PC-3 (cell line): ENCODE results near the gene IRF2. TPM values are rescaled to one million over a fixed set of nuclear protein-coding genes. Genes with fewer than 3 reads are reported as not detected.
A peak's percentile ranks its signal among the peaks of the same experiment; 100 is the strongest.

Source experiments
- ATAC-seq: fragments of 200-7000 bp; cut with Tn5 transposase; 2 replicates; pipeline ENCODE4 v1.9.1; 2020; ENCODE audit warnings: mild to moderate bottlenecking, moderate library complexity
- BruUV-seq: library from RNA; stranded (reverse); fragments of 400-500 nt; replicated peaks from 2 replicates; lab custom pipeline; 2021; lab: Mats Ljungman, UMichigan
- CTCF ChIA-PET: fragments of 300-600 bp; sonication (Branson Sonifier 250); formaldehyde crosslinking; loops from one replicate; lab custom pipeline; 2022; ENCODE audit warnings: antibody characterized with exemption; lab: Charles Lee
- POLR2A ChIA-PET: fragments of 300-600 bp; sonication (Branson Sonifier 250); formaldehyde crosslinking; loops from one replicate; lab custom pipeline; 2022; ENCODE audit warnings: antibody characterized with exemption; ENCODE audit not compliant: unreplicated experiment; lab: Charles Lee
- DNase-seq: peaks from one replicate; pipeline ENCODE4 v3.0.0-alpha.2; 2015
- H2AFZ ChIP-seq: fragments of 300-600 bp; sonication (generic); 2 replicates; pipeline ENCODE4 v1.6.0; 2016; ENCODE audit warnings: antibody characterized with exemption, low read length
- H3F3A ChIP-seq: fragments of 300-600 bp; sonication (generic); one replicate; pipeline ENCODE4 v1.6.0; 2017; ENCODE audit warnings: antibody characterized with exemption, low read length, control low read depth, mild to moderate bottlenecking; ENCODE audit not compliant: unreplicated experiment
- H3K27ac ChIP-seq: fragments of 300-600 bp; sonication (generic); 2 replicates; pipeline ENCODE4 v1.5.1; 2016; ENCODE audit warnings: mild to moderate bottlenecking, low read length
- H3K27me3 ChIP-seq: fragments of 300-600 bp; sonication (generic); 2 replicates; pipeline ENCODE4 v1.6.1; 2016; ENCODE audit warnings: low read length, mixed read lengths
- H3K36me3 ChIP-seq: fragments of 300-600 bp; sonication (generic); 2 replicates; pipeline ENCODE4 v1.6.1; 2016; ENCODE audit warnings: low read depth, mixed run types, low read length, mixed read lengths
- H3K4me1 ChIP-seq: fragments of 300-600 bp; sonication (generic); 2 replicates; pipeline ENCODE4 v1.5.1; 2016; ENCODE audit warnings: low read length; ENCODE audit not compliant: insufficient read depth
- H3K4me2 ChIP-seq: fragments of 300-600 bp; sonication (generic); 2 replicates; pipeline ENCODE4 v1.6.0; 2016; ENCODE audit warnings: low read length
- H3K4me3 ChIP-seq: fragments of 300-600 bp; sonication (generic); 2 replicates; pipeline ENCODE4 v1.5.1; 2016; ENCODE audit warnings: mild to moderate bottlenecking, low read length, mixed read lengths
- H3K79me2 ChIP-seq: fragments of 300-600 bp; sonication (generic); 2 replicates; pipeline ENCODE4 v1.6.1; 2017; ENCODE audit warnings: low read length, mixed read lengths
- H3K9ac ChIP-seq: fragments of 300-600 bp; sonication (generic); 2 replicates; pipeline ENCODE4 v1.6.0; 2016; ENCODE audit warnings: mild to moderate bottlenecking, low read length
- H3K9me2 ChIP-seq: fragments of 300-600 bp; sonication (generic); replicated peaks from 2 replicates; pipeline ENCODE4 v1.6.1; 2016; ENCODE audit warnings: mixed run types, low read length, mixed read lengths
- H3K9me3 ChIP-seq: fragments of 300-600 bp; sonication (generic); 2 replicates; pipeline ENCODE4 v1.6.1; 2016; ENCODE audit warnings: low read length, mixed read lengths
- H4K20me1 ChIP-seq: fragments of 300-600 bp; sonication (generic); 2 replicates; pipeline ENCODE4 v1.6.1; 2016; ENCODE audit warnings: low read length, mixed read lengths
- EZH2 ChIP-seq: fragments of 300-600 bp; sonication (generic); IDR thresholded peaks from one replicate; pipeline ENCODE4 v1.6.1; 2017; ENCODE audit warnings: antibody characterized with exemption, mild to moderate bottlenecking, low read length; ENCODE audit not compliant: unreplicated experiment
- EZH2phosphoT487 ChIP-seq: fragments of 300-600 bp; sonication (generic); IDR thresholded peaks from 2 replicates; pipeline ENCODE4 v1.6.1; 2018; ENCODE audit warnings: mild to moderate bottlenecking, antibody characterized with exemption, low read length, borderline replicate concordance
- intact Hi-C: fragments of 100-400 bp; cut with micrococcal nuclease; formaldehyde crosslinking; loops from 2 replicates; pipeline ENCODE4 v1.9.0; 2023
- total RNA-seq: library from RNA; depleted of rRNA; stranded (reverse); fragments of >200 nt; gene quantifications from 2 replicates; pipeline ENCODE4 v1.2.3, GENCODE V29; 2014
- TF ChIP-seq, protein P1 (sequence below): fragments of 300-600 bp; sonication (generic); conservative IDR thresholded peaks from 2 replicates; pipeline ENCODE4 v1.5.1; 2017; ENCODE audit warnings: antibody characterized with exemption, low read depth, mild to moderate bottlenecking, low read length

Gene IRF2
- total RNA-seq, 1 experiment from 2014 or later, result 7.7 TPM

DNA sequence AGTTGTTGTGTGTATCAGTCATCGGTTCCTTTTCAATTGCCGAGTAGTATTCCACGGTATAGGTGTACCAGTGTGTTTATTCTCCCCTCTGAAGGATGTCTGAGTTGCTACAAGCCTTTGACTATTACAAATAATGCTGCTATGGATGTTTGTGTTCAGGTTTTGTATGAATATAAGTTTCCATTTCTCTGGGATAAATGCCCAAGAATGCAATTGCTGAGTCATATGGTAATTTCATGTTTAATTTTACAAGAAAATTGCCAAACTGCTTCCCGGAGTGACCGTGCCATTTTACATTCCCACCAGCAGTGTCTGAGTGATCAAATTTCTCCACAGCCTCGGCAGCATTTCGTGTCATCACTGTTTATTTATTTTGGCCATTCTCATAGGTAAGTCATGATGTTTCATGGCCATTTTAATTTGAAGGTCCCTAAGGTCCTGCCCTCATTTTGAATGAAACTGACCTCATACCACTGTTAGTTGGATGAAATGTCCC is 73.9 kb downstream of the IRF2 start:
- DNase-seq (peak; percentile 91), ATAC-seq (peak; percentile 96)
- intact Hi-C loops, result loop anchor here (1.0 to 10.0 kb wide), 7 partner anchors 17 to 244 kb away; partner anchors contain the start of genes CASP3, IRF2 and PRIMPOL
- peaks cover 14% of the 10 kb centered on the region for H3K4me1 ChIP-seq
- H3F3A ChIP-seq, result no peaks in the 10 kb centered on the region
- peak overlapping the region; percentile 44 for H3K4me2 ChIP-seq
- ChIA-PET CTCF (no interaction called here), POLR2A (no interaction called here)
- no peaks in the 10 kb centered on the region for H3K9me2 ChIP-seq
- peak overlapping the region; percentile 25; the same call in 1 of the 2 replicates for H3K9ac ChIP-seq
- no peaks in the 10 kb centered on the region for H4K20me1 ChIP-seq
- no peaks in the 10 kb centered on the region for H3K79me2 ChIP-seq
- peak overlapping the region; percentile 89 for H3K27ac ChIP-seq
- H3K27me3 ChIP-seq, result no peaks in the 10 kb centered on the region
- TF ChIP-seq EZH2 (no peak), EZH2phosphoT487 (no peak)
- TF ChIP-seq, protein P1, sequence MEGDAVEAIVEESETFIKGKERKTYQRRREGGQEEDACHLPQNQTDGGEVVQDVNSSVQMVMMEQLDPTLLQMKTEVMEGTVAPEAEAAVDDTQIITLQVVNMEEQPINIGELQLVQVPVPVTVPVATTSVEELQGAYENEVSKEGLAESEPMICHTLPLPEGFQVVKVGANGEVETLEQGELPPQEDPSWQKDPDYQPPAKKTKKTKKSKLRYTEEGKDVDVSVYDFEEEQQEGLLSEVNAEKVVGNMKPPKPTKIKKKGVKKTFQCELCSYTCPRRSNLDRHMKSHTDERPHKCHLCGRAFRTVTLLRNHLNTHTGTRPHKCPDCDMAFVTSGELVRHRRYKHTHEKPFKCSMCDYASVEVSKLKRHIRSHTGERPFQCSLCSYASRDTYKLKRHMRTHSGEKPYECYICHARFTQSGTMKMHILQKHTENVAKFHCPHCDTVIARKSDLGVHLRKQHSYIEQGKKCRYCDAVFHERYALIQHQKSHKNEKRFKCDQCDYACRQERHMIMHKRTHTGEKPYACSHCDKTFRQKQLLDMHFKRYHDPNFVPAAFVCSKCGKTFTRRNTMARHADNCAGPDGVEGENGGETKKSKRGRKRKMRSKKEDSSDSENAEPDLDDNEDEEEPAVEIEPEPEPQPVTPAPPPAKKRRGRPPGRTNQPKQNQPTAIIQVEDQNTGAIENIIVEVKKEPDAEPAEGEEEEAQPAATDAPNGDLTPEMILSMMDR, result no peak
- H3K9me3 ChIP-seq, result no peaks in the 10 kb centered on the region
- BruUV-seq, result no TSS peak
- H3K36me3 ChIP-seq, result no peaks in the 10 kb centered on the region; the same call in 1 of the 2 replicates
- H2AFZ ChIP-seq, result no peak overlapping the region
- H3K4me3 ChIP-seq, result no peak overlapping the region

DNA sequence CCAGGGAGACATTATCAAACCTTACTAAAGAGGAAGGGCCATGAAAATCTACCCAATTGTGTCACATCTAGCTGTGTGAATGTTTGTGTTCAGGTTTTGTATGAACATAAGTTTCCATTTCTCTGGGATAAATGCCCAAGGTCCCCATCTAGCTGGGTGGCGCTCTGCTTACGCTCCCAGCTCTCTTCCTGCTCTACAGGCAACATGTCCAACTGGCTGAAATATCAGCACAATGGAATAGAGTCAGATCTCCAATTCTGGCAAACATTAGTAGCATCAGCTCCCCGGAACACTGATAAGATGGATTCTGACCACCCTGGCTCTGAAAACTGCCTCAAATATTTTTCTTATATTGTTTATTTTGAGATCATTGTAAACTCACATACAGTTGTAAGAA is 74.8 kb downstream of the IRF2 start:
- no peaks in the 10 kb centered on the region for H3K79me2 ChIP-seq
- H3K27ac ChIP-seq, result no peak overlapping the region; the same call in 1 of the 2 replicates
- no peaks in the 10 kb centered on the region for H3K9me2 ChIP-seq
- no peak overlapping the region for H3K9ac ChIP-seq
- H3K4me2 ChIP-seq, result no peak overlapping the region
- no TSS peak for BruUV-seq
- no peaks in the 10 kb centered on the region for H3F3A ChIP-seq
- peaks cover 14% of the 10 kb centered on the region for H3K4me1 ChIP-seq
- H3K27me3 ChIP-seq, result no peaks in the 10 kb centered on the region
- TF ChIP-seq, protein P1, result no peak
- TF ChIP-seq EZH2, result no peak
- TF ChIP-seq EZH2phosphoT487, result no peak
- DNase-seq, result no peak
- ChIA-PET POLR2A (no interaction called here), CTCF (no interaction called here)
- H3K9me3 ChIP-seq, result no peaks in the 10 kb centered on the region
- no peak overlapping the region for H3K4me3 ChIP-seq
- no peaks in the 10 kb centered on the region for H4K20me1 ChIP-seq
- H3K36me3 ChIP-seq, result no peaks in the 10 kb centered on the region; the same call in 1 of the 2 replicates
- H2AFZ ChIP-seq, result no peak overlapping the region
- intact Hi-C loops, result no loop called here
- no peak for ATAC-seq

DNA sequence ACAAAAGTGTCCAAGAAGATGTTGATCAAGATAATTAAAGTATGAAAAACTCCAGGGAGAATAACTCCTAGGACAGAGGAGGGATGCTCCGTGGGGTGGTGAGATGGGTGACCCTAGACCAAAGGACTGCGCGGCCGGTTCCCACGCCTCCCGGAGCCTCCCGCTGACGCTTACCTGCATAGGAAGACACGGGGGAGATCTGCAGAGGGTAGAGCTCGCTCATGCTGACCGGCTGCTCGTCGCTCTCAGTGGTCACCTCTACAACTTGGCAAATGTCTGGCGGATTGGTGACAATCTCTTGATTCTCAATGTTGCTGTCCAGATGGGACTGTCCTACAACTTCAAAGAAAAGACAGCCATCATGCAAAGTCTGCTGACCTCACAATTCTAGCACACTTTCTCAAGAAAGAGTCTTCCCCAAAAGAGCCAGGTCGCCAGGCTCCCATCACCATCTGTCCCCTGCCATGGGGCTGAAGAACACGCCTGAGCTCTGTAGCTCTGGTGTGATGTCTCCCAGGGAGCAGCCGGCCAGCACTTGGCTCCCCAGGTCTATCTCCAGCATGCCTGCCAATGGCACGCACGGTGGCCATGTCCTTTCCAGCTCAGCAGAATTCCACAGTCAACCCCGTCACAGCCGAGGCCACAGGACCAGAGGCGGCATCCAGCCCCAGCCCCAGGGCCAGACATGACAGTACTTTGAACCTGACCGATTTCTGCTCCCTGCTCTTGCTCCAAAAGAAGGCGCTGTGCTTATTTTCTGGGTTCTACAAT is 75.4 kb downstream of the IRF2 start:
- H3K4me2 ChIP-seq, result no peak overlapping the region
- H3K9me2 ChIP-seq, result no peaks in the 10 kb centered on the region
- no TSS peak for BruUV-seq
- H3K36me3 ChIP-seq, result no peaks in the 10 kb centered on the region; the same call in 1 of the 2 replicates
- ChIA-PET CTCF (no interaction called here), POLR2A (no interaction called here)
- H2AFZ ChIP-seq, result no peak overlapping the region
- no peaks in the 10 kb centered on the region for H4K20me1 ChIP-seq
- H3K79me2 ChIP-seq, result no peaks in the 10 kb centered on the region
- DNase-seq, result no peak
- intact Hi-C loops, result no loop called here
- H3K27me3 ChIP-seq, result no peaks in the 10 kb centered on the region
- no peaks in the 10 kb centered on the region for H3K9me3 ChIP-seq
- TF ChIP-seq EZH2phosphoT487 (no peak), EZH2 (no peak)
- TF ChIP-seq, protein P1, result no peak
- H3F3A ChIP-seq, result no peaks in the 10 kb centered on the region
- no peak overlapping the region for H3K27ac ChIP-seq
- ATAC-seq, result no peak
- peaks cover 14% of the 10 kb centered on the region for H3K4me1 ChIP-seq
- H3K9ac ChIP-seq, result no peak overlapping the region
- H3K4me3 ChIP-seq, result no peak overlapping the region
